DND-41 (cell line): Measurements from ENCODE around the gene XPA.
A peak's percentile ranks its signal among the peaks of the same experiment; 100 is the strongest.

Experiments used
- ATAC-seq: fragments of 200-7000 bp; cut with Tn5 transposase; 3 replicates; pipeline ENCODE4 v1.9.1; 2021; ENCODE audit warnings: low read depth; ENCODE audit not compliant: insufficient read depth
- DNase-seq: peaks from one replicate; pipeline ENCODE4 v3.0.0-alpha.2; 2020
- H2AFZ ChIP-seq: 2 replicates; pipeline ENCODE4 v1.6.0; 2012; ENCODE audit warnings: low read depth, low read length
- H3K27ac ChIP-seq: 2 replicates; pipeline ENCODE4 v1.5.1; 2012; ENCODE audit warnings: low read length, inconsistent platforms
- H3K27me3 ChIP-seq: fragments of 200-600 bp; sonication (generic); 2 replicates; pipeline ENCODE4 v1.6.0; 2012; ENCODE audit warnings: low read length, mild to moderate bottlenecking, inconsistent platforms; ENCODE audit not compliant: insufficient read depth, poor library complexity
- H3K36me3 ChIP-seq: 2 replicates; pipeline ENCODE4 v1.5.1; 2012; ENCODE audit warnings: low read length, inconsistent platforms; ENCODE audit not compliant: insufficient read depth
- H3K4me1 ChIP-seq: 2 replicates; pipeline ENCODE4 v1.5.1; 2012; ENCODE audit warnings: mild to moderate bottlenecking, low read length; ENCODE audit not compliant: insufficient read depth
- H3K4me2 ChIP-seq: 2 replicates; pipeline ENCODE4 v1.6.0; 2012; ENCODE audit warnings: mild to moderate bottlenecking, moderate library complexity, low read length, inconsistent platforms; ENCODE audit not compliant: insufficient read depth
- H3K4me3 ChIP-seq, 2 experiments: fragments of 200-600 bp in 1 of 2; shearing (Covaris generic) in 1 of 2; 2 replicates each; pipeline ENCODE4 v1.5.1; 2012 to 2016; ENCODE audit warnings: inconsistent platforms in 2 of 2, low read length in 2 of 2, mild to moderate bottlenecking in 2 of 2, low read depth in 1 of 2, moderate library complexity in 1 of 2
- H3K79me2 ChIP-seq: 2 replicates; pipeline ENCODE4 v1.6.0; 2012; ENCODE audit warnings: low read length, inconsistent platforms; ENCODE audit not compliant: insufficient read depth
- H3K9ac ChIP-seq: 2 replicates; pipeline ENCODE4 v1.6.0; 2012; ENCODE audit warnings: low read depth, mild to moderate bottlenecking, inconsistent platforms, low read length, moderate library complexity
- H3K9me3 ChIP-seq: 2 replicates; pipeline ENCODE4 v1.5.1; 2012; ENCODE audit warnings: low read length, moderate library complexity, mild to moderate bottlenecking, inconsistent platforms; ENCODE audit not compliant: insufficient read depth, severe bottlenecking
- H4K20me1 ChIP-seq: 2 replicates; pipeline ENCODE4 v1.6.0; 2012; ENCODE audit warnings: low read length; ENCODE audit not compliant: insufficient read depth
- EZH2 ChIP-seq: IDR thresholded peaks from 3 replicates; pipeline ENCODE4 v1.6.1; 2012; ENCODE audit warnings: borderline replicate concordance, low read depth, mild to moderate bottlenecking, moderate library complexity, low read length, inconsistent platforms; ENCODE audit not compliant: severe bottlenecking
- TF ChIP-seq, protein P1 (sequence below): IDR thresholded peaks from 2 replicates; pipeline ENCODE4 v1.5.1; 2012; ENCODE audit warnings: borderline replicate concordance, low read length, moderate library complexity, mild to moderate bottlenecking; ENCODE audit not compliant: poor library complexity, severe bottlenecking; ENCODE audit errors: extremely low read depth

Gene XPA

DNA sequence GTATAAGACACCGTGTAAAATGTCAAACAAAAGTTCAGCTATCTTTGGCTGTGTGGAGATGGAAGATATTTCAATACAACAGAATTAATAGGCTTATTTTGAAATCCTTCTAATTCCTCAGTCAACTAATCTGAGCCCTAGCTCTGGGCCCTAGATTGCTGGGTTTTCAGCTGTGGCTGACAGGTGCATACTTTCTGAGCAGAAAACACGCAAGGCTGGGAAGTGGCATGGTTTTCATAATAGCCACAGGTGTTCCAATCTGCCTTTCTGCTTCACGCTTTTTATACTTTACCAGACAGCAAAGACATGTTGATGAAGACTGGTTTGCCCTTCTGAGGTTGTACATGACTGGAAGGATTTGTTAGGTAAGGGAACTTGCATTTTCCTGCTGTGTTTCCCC, 20.7 kb upstream of the XPA start:
- Histone ChIP-seq H3K36me3 (no peaks in the 10 kb centered on the region), H3K27me3 (peaks cover 2% of the 10 kb centered on the region), H3K9ac (no peak overlapping the region), H3K27ac (no peak overlapping the region), H2AFZ (no peak overlapping the region), H3K4me3 (no peak overlapping the region), H3K4me2 (no peak overlapping the region), H4K20me1 (no peaks in the 10 kb centered on the region), H3K9me3 (peaks cover 2% of the 10 kb centered on the region), H3K4me1 (peaks cover 6% of the 10 kb centered on the region), H3K79me2 (no peaks in the 10 kb centered on the region)
- TF ChIP-seq EZH2 = no peak
- TF ChIP-seq, protein P1, sequence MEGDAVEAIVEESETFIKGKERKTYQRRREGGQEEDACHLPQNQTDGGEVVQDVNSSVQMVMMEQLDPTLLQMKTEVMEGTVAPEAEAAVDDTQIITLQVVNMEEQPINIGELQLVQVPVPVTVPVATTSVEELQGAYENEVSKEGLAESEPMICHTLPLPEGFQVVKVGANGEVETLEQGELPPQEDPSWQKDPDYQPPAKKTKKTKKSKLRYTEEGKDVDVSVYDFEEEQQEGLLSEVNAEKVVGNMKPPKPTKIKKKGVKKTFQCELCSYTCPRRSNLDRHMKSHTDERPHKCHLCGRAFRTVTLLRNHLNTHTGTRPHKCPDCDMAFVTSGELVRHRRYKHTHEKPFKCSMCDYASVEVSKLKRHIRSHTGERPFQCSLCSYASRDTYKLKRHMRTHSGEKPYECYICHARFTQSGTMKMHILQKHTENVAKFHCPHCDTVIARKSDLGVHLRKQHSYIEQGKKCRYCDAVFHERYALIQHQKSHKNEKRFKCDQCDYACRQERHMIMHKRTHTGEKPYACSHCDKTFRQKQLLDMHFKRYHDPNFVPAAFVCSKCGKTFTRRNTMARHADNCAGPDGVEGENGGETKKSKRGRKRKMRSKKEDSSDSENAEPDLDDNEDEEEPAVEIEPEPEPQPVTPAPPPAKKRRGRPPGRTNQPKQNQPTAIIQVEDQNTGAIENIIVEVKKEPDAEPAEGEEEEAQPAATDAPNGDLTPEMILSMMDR = no peak
- no peak for DNase-seq
- ATAC-seq = no peak

DNA sequence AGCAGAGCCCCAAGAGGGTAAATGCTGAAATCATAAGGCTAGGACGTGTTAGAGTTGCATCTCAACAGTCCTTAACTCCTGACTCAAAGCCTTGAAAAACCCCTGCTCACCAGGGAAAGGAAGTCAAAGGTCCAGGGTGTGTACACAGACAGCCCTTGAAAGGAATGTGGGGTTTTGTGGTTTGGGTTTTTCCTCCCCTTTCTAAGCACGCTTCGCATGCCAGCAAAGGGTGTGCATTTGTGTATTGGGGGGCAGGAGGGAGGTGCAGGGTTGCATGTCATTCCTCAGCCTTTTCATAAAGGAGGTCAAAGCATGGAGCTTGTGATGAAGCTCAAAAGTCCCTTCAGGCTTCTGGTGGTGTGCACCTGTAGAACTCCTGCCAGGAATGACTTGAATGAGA, 17.3 kb upstream of the XPA start:
- peak; percentile 34; the same call in 1 of the 3 replicates for ATAC-seq

DNA sequence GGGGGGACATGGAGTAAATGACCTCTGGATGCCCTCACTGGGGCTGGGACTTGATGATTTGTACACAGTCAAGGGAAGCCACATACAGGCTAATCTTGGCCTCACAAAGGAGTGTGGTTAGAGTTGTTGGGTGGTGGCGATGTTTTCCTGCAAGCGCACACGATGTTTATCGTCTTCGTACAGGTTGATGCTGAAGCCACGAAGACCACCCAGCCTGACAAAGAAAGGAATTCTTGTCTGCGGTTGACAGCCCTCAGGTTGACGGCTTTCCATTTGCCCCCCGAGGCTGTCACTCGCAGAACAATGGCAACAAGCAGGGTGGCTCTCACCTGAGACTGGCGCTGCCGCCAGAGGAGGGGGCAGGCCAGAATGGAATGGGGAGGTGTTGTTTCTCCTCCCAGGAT, 14.1 kb upstream of the XPA start:
- TF ChIP-seq EZH2 = no peak
- TF ChIP-seq, protein P1 = no peak
- Histone ChIP-seq H3K36me3 (no peaks in the 10 kb centered on the region), H2AFZ (no peak overlapping the region), H3K9me3 (no peaks in the 10 kb centered on the region), H3K9ac (no peak overlapping the region), H4K20me1 (no peaks in the 10 kb centered on the region), H3K27me3 (peaks cover 12% of the 10 kb centered on the region), H3K79me2 (no peaks in the 10 kb centered on the region), H3K4me3 (no peak overlapping the region), H3K4me1 (peaks cover 9% of the 10 kb centered on the region), H3K4me2 (no peak overlapping the region), H3K27ac (no peak overlapping the region)
- DNase-seq (no peak), ATAC-seq (no peak)

More for the DNA sequence above, 17.3 kb upstream of the XPA start:
- Histone ChIP-seq H3K27me3 (no peaks in the 10 kb centered on the region), H2AFZ (no peak overlapping the region), H3K79me2 (no peaks in the 10 kb centered on the region), H3K9me3 (no peaks in the 10 kb centered on the region), H3K9ac (no peak overlapping the region), H3K4me1 (peaks cover 9% of the 10 kb centered on the region), H3K4me2 (no peak overlapping the region), H3K36me3 (no peaks in the 10 kb centered on the region), H3K4me3 (no peak overlapping the region), H3K27ac (no peak overlapping the region), H4K20me1 (no peaks in the 10 kb centered on the region)
- DNase-seq = no peak
- TF ChIP-seq EZH2 = no peak
- TF ChIP-seq, protein P1 = no peak
